Measurements from ENCODE around the gene AOPEP. TPM values are rescaled to one million over a fixed set of nuclear protein-coding genes. Genes with fewer than 3 reads are reported as not detected.

The AOPEP gene
- total RNA-seq, 1 experiment from 2014 or later: 36.4 TPM

DNA sequence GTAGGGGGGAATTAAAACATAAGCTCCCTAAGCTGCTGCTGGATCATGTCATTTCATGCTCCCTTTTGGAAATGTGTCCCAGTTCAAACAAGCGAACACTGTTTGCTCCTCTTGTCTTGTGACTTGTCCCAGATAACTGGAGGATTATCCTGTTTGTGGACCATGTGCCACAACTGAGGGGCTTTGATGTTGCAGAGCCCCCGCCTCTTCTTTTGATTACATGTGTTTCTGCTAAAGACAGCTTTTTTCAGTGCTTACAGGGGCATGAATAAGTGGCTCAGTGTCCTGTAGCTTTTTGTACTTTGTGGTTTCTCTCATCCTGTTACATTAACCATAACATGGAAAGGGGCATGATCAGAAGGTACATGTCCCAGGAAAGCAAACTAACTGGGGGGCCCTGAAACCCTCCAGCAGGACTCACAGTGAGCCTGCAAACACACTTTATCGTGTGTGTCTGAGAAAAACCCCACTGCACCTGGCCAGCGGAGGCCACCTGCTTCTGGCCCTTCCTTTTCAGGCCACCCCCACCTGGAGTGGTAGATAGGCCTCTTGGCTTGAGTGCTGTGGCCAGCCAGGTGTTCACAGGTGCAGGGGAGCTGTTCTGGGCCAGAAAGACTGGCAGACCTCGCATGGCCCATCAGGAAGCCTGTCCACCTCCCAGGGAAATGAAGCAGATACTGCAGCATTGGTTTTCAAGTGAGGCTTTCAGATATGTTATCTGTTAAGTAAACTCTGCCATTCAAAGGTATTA is 305.4 kb downstream of the AOPEP start:
- H3K27me3 ChIP-seq (ENCODE audit: control insufficient read depth, insufficient read depth, low read length): no peaks in the 10 kb centered on the region
- in situ Hi-C loops (cut with HindIII; ENCODE audit: low pct_unique_long_range_greater_than_20kb, low sequenced_read_pairs): no loop called here
- H3K4me1 ChIP-seq (ENCODE audit: control insufficient read depth, insufficient read depth, low read length): peaks cover 79% of the 10 kb centered on the region
- CTCF ChIA-PET: no interaction called here
- DNase-seq (ENCODE audit: low read depth, low spot score) (no peak), ATAC-seq (peak; percentile 7; the same call in 1 of the 2 replicates)
- POLR2A ChIA-PET: no interaction called here
- intact Hi-C loops (cut with micrococcal nuclease; ENCODE audit: unreplicated experiment): no loop called here
- H3K4me3 ChIP-seq (ENCODE audit: low read depth in 2 of 2, low read length in 2 of 2): no peak overlapping the region
- no peaks in the 10 kb centered on the region for H3K9me3 ChIP-seq (ENCODE audit: control insufficient read depth, insufficient read depth, low read depth, low read length)
- no peak for TF ChIP-seq SIN3A (IDR thresholded peaks at IDR 0.05; ENCODE audit: borderline replicate concordance, insufficient read depth, low read depth, low read length)
- TF ChIP-seq, protein P1, sequence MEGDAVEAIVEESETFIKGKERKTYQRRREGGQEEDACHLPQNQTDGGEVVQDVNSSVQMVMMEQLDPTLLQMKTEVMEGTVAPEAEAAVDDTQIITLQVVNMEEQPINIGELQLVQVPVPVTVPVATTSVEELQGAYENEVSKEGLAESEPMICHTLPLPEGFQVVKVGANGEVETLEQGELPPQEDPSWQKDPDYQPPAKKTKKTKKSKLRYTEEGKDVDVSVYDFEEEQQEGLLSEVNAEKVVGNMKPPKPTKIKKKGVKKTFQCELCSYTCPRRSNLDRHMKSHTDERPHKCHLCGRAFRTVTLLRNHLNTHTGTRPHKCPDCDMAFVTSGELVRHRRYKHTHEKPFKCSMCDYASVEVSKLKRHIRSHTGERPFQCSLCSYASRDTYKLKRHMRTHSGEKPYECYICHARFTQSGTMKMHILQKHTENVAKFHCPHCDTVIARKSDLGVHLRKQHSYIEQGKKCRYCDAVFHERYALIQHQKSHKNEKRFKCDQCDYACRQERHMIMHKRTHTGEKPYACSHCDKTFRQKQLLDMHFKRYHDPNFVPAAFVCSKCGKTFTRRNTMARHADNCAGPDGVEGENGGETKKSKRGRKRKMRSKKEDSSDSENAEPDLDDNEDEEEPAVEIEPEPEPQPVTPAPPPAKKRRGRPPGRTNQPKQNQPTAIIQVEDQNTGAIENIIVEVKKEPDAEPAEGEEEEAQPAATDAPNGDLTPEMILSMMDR (IDR thresholded peaks at IDR 0.05): no peak
- TF ChIP-seq, protein P2, sequence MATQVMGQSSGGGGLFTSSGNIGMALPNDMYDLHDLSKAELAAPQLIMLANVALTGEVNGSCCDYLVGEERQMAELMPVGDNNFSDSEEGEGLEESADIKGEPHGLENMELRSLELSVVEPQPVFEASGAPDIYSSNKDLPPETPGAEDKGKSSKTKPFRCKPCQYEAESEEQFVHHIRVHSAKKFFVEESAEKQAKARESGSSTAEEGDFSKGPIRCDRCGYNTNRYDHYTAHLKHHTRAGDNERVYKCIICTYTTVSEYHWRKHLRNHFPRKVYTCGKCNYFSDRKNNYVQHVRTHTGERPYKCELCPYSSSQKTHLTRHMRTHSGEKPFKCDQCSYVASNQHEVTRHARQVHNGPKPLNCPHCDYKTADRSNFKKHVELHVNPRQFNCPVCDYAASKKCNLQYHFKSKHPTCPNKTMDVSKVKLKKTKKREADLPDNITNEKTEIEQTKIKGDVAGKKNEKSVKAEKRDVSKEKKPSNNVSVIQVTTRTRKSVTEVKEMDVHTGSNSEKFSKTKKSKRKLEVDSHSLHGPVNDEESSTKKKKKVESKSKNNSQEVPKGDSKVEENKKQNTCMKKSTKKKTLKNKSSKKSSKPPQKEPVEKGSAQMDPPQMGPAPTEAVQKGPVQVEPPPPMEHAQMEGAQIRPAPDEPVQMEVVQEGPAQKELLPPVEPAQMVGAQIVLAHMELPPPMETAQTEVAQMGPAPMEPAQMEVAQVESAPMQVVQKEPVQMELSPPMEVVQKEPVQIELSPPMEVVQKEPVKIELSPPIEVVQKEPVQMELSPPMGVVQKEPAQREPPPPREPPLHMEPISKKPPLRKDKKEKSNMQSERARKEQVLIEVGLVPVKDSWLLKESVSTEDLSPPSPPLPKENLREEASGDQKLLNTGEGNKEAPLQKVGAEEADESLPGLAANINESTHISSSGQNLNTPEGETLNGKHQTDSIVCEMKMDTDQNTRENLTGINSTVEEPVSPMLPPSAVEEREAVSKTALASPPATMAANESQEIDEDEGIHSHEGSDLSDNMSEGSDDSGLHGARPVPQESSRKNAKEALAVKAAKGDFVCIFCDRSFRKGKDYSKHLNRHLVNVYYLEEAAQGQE (IDR thresholded peaks at IDR 0.05; ENCODE audit: insufficient read depth in 1 of 2, low read depth in 2 of 2, low read length in 1 of 2): no peak
- TF ChIP-seq TCF7L2 (IDR thresholded peaks at IDR 0.05; ENCODE audit: low read depth, low read length): no peak
- no peak for TF ChIP-seq POLR2AphosphoS5 (IDR thresholded peaks at IDR 0.05; ENCODE audit: low read depth, low read length)
- H3K36me3 ChIP-seq (ENCODE audit: control insufficient read depth, insufficient read depth, low read length): peaks cover 3% of the 10 kb centered on the region; the same call in 1 of the 2 replicates
- no TSS peak for BruUV-seq (replicated peaks)
- peak overlapping the region; percentile 65; the same call in 1 of the 2 replicates for H3K27ac ChIP-seq (ENCODE audit: low read length)

DNA sequence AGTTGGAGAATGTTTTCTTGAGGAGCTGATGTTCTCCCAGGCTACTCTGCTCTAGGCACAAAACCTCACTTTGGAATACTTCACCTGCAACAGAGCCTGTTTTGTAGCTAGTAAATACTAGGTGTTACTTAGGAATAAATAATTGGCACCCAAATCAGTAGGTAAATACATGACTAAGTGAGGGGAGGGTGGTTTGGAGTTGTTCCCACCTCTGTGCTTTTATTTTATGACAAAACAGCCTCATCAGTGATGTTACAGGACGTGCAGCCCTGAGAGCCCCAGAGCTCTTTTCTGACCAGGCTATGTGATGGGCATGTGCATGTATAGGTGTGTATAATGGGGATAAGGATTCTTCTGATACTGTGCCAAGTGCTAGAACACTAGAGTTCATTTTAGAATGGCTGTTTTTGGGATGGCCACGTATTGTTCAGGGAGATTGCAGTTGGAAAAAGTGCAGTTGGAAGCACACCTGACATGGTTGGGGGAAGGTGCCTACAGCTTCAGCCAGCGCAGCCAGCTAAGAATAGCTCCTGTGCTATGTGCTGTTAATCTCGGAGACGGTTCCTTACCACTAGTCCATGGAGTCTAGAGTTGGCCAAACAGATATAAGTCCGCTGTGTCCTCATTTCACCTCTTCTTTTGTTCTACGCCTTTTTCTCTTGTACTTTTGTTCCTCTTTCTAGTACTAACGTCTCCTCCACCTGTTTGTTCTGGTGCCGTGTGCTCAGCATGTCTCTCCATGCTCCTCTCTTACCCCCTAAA is 306.3 kb downstream of the AOPEP start:
- in situ Hi-C loops (cut with HindIII; ENCODE audit: low pct_unique_long_range_greater_than_20kb, low sequenced_read_pairs): no loop called here
- Histone ChIP-seq H3K27me3 (ENCODE audit: control insufficient read depth, insufficient read depth, low read length) (no peaks in the 10 kb centered on the region), H3K27ac (ENCODE audit: low read length) (peak overlapping the region; percentile 65), H3K9me3 (ENCODE audit: control insufficient read depth, insufficient read depth, low read depth, low read length) (no peaks in the 10 kb centered on the region), H3K4me1 (ENCODE audit: control insufficient read depth, insufficient read depth, low read length) (peaks cover 77% of the 10 kb centered on the region), H3K4me3 (ENCODE audit: low read depth in 2 of 2, low read length in 2 of 2) (no peak overlapping the region), H3K36me3 (ENCODE audit: control insufficient read depth, insufficient read depth, low read length) (peaks cover 5% of the 10 kb centered on the region)
- DNase-seq (ENCODE audit: low read depth, low spot score) (no peak), ATAC-seq (peak; percentile 56)
- CTCF ChIA-PET: no interaction called here
- TF ChIP-seq SIN3A (IDR thresholded peaks at IDR 0.05; ENCODE audit: borderline replicate concordance, insufficient read depth, low read depth, low read length): no peak
- TF ChIP-seq, protein P1 (IDR thresholded peaks at IDR 0.05): no peak
- no peak for TF ChIP-seq POLR2AphosphoS5 (IDR thresholded peaks at IDR 0.05; ENCODE audit: low read depth, low read length)
- TF ChIP-seq, protein P2 (IDR thresholded peaks at IDR 0.05; ENCODE audit: insufficient read depth in 1 of 2, low read depth in 2 of 2, low read length in 1 of 2): no peak
- no peak for TF ChIP-seq TCF7L2 (IDR thresholded peaks at IDR 0.05; ENCODE audit: low read depth, low read length)
- no TSS peak for BruUV-seq (replicated peaks)
- POLR2A ChIA-PET: no interaction called here
- intact Hi-C loops (cut with micrococcal nuclease; ENCODE audit: unreplicated experiment): no loop called here

Data from Panc1 (cell line).